Liver (tissue), 9 donors: ENCODE measurements around the gene ANKRD33B. TPM values are rescaled to one million over a fixed set of nuclear protein-coding genes. Genes with fewer than 3 reads are reported as not detected.

ENCODE experiments used
- DNase-seq: peaks from one replicate; pipeline ENCODE4 v3.0.0-alpha.2; 2017; ENCODE audit warnings: low spot score
- H3K27ac ChIP-seq, 2 donors: one replicate each; pipeline ENCODE4 v1.7.0; 2013; ENCODE audit warnings: inconsistent platforms in 2 of 2, low read length in 2 of 2, control low read depth in 1 of 2, low read depth in 1 of 2, mild to moderate bottlenecking in 1 of 2
- H3K27me3 ChIP-seq, 4 donors: one replicate each; pipeline versions ENCODE4 v1.6.1 to v1.7.0; 2013; ENCODE audit warnings: low read length in 3 of 4, inconsistent platforms in 1 of 4, mild to moderate bottlenecking in 1 of 4, moderate library complexity in 1 of 4; ENCODE audit not compliant: control insufficient read depth in 4 of 4, insufficient read depth in 4 of 4
- H3K36me3 ChIP-seq, 4 donors: one replicate each; pipeline versions ENCODE4 v1.6.1 to v1.7.0; 2013; ENCODE audit warnings: low read length in 3 of 4, mild to moderate bottlenecking in 3 of 4, low read depth in 1 of 4, moderate library complexity in 1 of 4; ENCODE audit not compliant: control insufficient read depth in 4 of 4, insufficient read depth in 3 of 4
- H3K4me1 ChIP-seq, 4 donors: one replicate each; pipeline versions ENCODE4 v1.6.1 to v1.7.0; 2013; ENCODE audit warnings: low read length in 3 of 4, mild to moderate bottlenecking in 3 of 4, moderate library complexity in 1 of 4; ENCODE audit not compliant: control insufficient read depth in 4 of 4, insufficient read depth in 4 of 4
- H3K4me3 ChIP-seq, 3 donors: one replicate each; pipeline versions ENCODE4 v1.6.1 to v1.7.0; 2013; ENCODE audit warnings: low read length in 3 of 3, control low read depth in 1 of 3, low read depth in 1 of 3, mild to moderate bottlenecking in 1 of 3
- H3K9ac ChIP-seq, 2 donors: one replicate each; pipeline ENCODE4 v1.7.0; 2013; ENCODE audit warnings: low read length in 2 of 2, mild to moderate bottlenecking in 2 of 2, moderate library complexity in 2 of 2, control low read depth in 1 of 2, low read depth in 1 of 2
- H3K9me3 ChIP-seq, 4 donors: one replicate each; pipeline versions ENCODE4 v1.6.1 to v1.7.0; 2013; ENCODE audit warnings: low read length in 3 of 4; ENCODE audit not compliant: control insufficient read depth in 4 of 4
- EGR1 ChIP-seq, 2 donors: IDR thresholded peaks; 2 replicates each; pipeline ENCODE4 v1.6.1; 2016 to 2018; ENCODE audit warnings: antibody characterized with exemption in 2 of 2, low read depth in 2 of 2
- FOXA1 ChIP-seq: IDR thresholded peaks from 2 replicates; pipeline ENCODE4 v1.6.1; 2016; ENCODE audit warnings: antibody characterized with exemption
- FOXA2 ChIP-seq: IDR thresholded peaks from 2 replicates; pipeline ENCODE4 v1.6.1; 2016; ENCODE audit warnings: antibody characterized with exemption
- GABPA ChIP-seq, 2 donors: IDR thresholded peaks in 1 of 2; conservative IDR thresholded peaks in 1 of 2; 2 replicates each; pipeline ENCODE4 v1.6.1; 2016; ENCODE audit warnings: antibody characterized with exemption in 2 of 2, mild to moderate bottlenecking in 1 of 2, moderate library complexity in 1 of 2
- HNF4A ChIP-seq, 2 donors: conservative IDR thresholded peaks; 2 replicates each; pipeline ENCODE4 v1.6.1; 2016; ENCODE audit warnings: antibody characterized with exemption in 2 of 2, mild to moderate bottlenecking in 2 of 2
- HNF4G ChIP-seq: IDR thresholded peaks from 2 replicates; pipeline ENCODE4 v1.6.1; 2016; ENCODE audit warnings: antibody characterized with exemption
- NR2F2 ChIP-seq: IDR thresholded peaks from 2 replicates; pipeline ENCODE4 v1.6.1; 2016; ENCODE audit warnings: antibody characterized with exemption
- RAD21 ChIP-seq, 2 donors: IDR thresholded peaks; 2 replicates each; pipeline ENCODE4 v1.6.1; 2016; ENCODE audit warnings: antibody characterized with exemption in 2 of 2, mild to moderate bottlenecking in 2 of 2
- SP1 ChIP-seq: IDR thresholded peaks from 2 replicates; pipeline ENCODE4 v1.6.1; 2018; ENCODE audit warnings: antibody characterized with exemption, mild to moderate bottlenecking
- TAF1 ChIP-seq: conservative IDR thresholded peaks from 2 replicates; pipeline ENCODE4 v1.6.1; 2016; ENCODE audit warnings: antibody characterized with exemption, mild to moderate bottlenecking
- YY1 ChIP-seq: IDR thresholded peaks from 2 replicates; pipeline ENCODE4 v1.6.1; 2016; ENCODE audit warnings: antibody characterized with exemption, mild to moderate bottlenecking
- WGBS: extraction: QIAGEN DNeasy Blood & Tissue Kit; methylation state at CpG from one replicate; pipeline ENCODE4 v1.1.7; 2013; 5-methylcytosine and 5-hydroxymethylcytosine counted together
- polyA plus RNA-seq, 2 donors: library from polyadenylated mRNA; stranded (reverse) in 1 of 2; unstranded in 1 of 2; fragments of 200-250 nt in 1 of 2; fragments of >200 nt in 1 of 2; fragmentation: Nextera tagmentation in 1 of 2; extraction: Ambion mirVana in 1 of 2; gene quantifications; one replicate each; pipeline versions ENCODE4 v1.2.1 to v1.2.3, GENCODE V29; 2013 to 2015
- total RNA-seq, 2 donors: library from RNA; depleted of rRNA; stranded (reverse); fragments of >200 nt; gene quantifications; one replicate each; pipeline ENCODE4 v1.2.3, GENCODE V29; 2014
- TF ChIP-seq, protein P1 (sequence below): IDR thresholded peaks from 2 replicates; pipeline ENCODE4 v1.6.1; 2016; ENCODE audit warnings: antibody characterized with exemption, mild to moderate bottlenecking
- TF ChIP-seq, protein P2 (sequence below): IDR thresholded peaks from 2 replicates; pipeline ENCODE4 v1.6.1; 2016; ENCODE audit warnings: antibody characterized with exemption
- TF ChIP-seq, protein P3 (sequence below): fragments of 150-350 bp; IDR thresholded peaks from 2 replicates; pipeline ENCODE4 v1.5.1; 2017; ENCODE audit warnings: improper control_type of control experiment, low read depth, low read length; ENCODE audit not compliant: missing input control
- TF ChIP-seq, protein P4 (sequence below): IDR thresholded peaks from 2 replicates; pipeline ENCODE4 v1.6.1; 2016; ENCODE audit warnings: antibody characterized with exemption
- TF ChIP-seq, protein P5 (sequence below): IDR thresholded peaks from 2 replicates; pipeline ENCODE4 v1.6.1; 2016; ENCODE audit warnings: antibody characterized with exemption
- donor health status: healthy.
- donor health status: healthy.
- donor health status: healthy.
- donor health status: healthy.
- donor health status: healthy.

The ANKRD33B gene
- total and polyA plus RNA-seq, 4 donors: 0.09 to 1.9 (median 0.25) TPM; not detected in 1

DNA sequence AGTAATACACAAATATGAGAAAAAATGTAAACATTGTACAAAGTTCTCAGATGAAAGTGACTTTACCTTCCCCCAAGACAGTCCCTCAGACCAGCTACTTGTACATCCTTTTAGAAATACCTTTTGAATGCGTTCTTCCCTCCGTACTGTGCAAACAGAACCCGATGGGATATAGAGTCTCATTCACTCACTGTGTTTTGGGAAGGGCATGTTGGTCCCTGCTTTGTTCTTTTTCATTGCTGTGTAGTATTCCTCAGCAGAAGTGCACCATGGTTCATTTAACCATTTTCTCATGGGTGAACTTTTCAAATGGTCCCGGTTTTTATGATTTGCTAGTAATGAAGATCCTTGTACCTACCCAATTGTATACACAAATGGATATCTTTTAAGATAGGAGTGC is 94.4 kb downstream of the ANKRD33B start:
- H3K9me3 ChIP-seq: no peaks in the 10 kb centered on the region
- WGBS: 80% methylated on average over 4 of the region's 4 CpGs
- H3K9ac ChIP-seq: no peak overlapping the region
- TF ChIP-seq YY1 (no peak), NR2F2 (no peak), HNF4G (no peak), FOXA1 (no peak), TAF1 (no peak)
- TF ChIP-seq, protein P1, sequence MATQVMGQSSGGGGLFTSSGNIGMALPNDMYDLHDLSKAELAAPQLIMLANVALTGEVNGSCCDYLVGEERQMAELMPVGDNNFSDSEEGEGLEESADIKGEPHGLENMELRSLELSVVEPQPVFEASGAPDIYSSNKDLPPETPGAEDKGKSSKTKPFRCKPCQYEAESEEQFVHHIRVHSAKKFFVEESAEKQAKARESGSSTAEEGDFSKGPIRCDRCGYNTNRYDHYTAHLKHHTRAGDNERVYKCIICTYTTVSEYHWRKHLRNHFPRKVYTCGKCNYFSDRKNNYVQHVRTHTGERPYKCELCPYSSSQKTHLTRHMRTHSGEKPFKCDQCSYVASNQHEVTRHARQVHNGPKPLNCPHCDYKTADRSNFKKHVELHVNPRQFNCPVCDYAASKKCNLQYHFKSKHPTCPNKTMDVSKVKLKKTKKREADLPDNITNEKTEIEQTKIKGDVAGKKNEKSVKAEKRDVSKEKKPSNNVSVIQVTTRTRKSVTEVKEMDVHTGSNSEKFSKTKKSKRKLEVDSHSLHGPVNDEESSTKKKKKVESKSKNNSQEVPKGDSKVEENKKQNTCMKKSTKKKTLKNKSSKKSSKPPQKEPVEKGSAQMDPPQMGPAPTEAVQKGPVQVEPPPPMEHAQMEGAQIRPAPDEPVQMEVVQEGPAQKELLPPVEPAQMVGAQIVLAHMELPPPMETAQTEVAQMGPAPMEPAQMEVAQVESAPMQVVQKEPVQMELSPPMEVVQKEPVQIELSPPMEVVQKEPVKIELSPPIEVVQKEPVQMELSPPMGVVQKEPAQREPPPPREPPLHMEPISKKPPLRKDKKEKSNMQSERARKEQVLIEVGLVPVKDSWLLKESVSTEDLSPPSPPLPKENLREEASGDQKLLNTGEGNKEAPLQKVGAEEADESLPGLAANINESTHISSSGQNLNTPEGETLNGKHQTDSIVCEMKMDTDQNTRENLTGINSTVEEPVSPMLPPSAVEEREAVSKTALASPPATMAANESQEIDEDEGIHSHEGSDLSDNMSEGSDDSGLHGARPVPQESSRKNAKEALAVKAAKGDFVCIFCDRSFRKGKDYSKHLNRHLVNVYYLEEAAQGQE: no peak
- H3K36me3 ChIP-seq: no peaks in the 10 kb centered on the region
- H3K27ac ChIP-seq: no peak overlapping the region
- H3K4me1 ChIP-seq: peaks cover 0 to under 1% (median under 1%) of the 10 kb centered on the region in 4 donors
- no peaks in the 10 kb centered on the region for H3K27me3 ChIP-seq
- H3K4me3 ChIP-seq: no peak overlapping the region
- no peak for DNase-seq

DNA sequence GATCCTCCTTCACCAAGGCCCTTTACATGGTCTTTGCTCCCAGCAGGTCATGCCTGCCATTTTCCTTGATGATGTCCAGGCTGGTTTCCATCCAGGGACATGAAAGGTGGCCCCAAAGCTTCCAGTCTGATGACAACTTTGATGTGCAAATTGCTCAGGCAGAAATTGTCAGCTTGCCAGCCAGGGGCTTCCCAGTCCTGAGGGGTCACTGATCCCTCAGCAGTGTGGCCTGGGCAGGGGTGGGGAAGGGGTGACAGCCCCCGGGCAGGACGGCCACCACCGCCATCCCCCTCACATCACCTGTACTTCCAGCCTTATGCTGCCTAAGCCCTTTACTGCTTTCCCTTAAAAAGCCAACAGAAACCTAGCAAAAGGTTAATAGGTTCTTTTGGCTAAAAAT is 96.3 kb downstream of the ANKRD33B start:
- no peak for DNase-seq
- Histone ChIP-seq H3K36me3 (no peaks in the 10 kb centered on the region), H3K4me3 (no peak overlapping the region), H3K9ac (no peak overlapping the region), H3K4me1 (peaks cover 5 to 13% (median 7%) of the 10 kb centered on the region in 4 donors), H3K9me3 (no peaks in the 10 kb centered on the region), H3K27me3 (no peaks in the 10 kb centered on the region), H3K27ac (no peak overlapping the region)
- WGBS: 87% methylated on average over 3 of the region's 3 CpGs
- TF ChIP-seq NR2F2: no peak
- no peak for TF ChIP-seq HNF4A (conservative IDR thresholded peaks at IDR 0.05)
- TF ChIP-seq YY1: no peak
- TF ChIP-seq, protein P2, sequence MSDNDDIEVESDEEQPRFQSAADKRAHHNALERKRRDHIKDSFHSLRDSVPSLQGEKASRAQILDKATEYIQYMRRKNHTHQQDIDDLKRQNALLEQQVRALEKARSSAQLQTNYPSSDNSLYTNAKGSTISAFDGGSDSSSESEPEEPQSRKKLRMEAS: no peak
- TF ChIP-seq EGR1 (IDR thresholded peaks at IDR 0.05; ENCODE audit: low read depth in 2 of 2): no peak
- TF ChIP-seq, protein P3, sequence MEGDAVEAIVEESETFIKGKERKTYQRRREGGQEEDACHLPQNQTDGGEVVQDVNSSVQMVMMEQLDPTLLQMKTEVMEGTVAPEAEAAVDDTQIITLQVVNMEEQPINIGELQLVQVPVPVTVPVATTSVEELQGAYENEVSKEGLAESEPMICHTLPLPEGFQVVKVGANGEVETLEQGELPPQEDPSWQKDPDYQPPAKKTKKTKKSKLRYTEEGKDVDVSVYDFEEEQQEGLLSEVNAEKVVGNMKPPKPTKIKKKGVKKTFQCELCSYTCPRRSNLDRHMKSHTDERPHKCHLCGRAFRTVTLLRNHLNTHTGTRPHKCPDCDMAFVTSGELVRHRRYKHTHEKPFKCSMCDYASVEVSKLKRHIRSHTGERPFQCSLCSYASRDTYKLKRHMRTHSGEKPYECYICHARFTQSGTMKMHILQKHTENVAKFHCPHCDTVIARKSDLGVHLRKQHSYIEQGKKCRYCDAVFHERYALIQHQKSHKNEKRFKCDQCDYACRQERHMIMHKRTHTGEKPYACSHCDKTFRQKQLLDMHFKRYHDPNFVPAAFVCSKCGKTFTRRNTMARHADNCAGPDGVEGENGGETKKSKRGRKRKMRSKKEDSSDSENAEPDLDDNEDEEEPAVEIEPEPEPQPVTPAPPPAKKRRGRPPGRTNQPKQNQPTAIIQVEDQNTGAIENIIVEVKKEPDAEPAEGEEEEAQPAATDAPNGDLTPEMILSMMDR: no peak
- TF ChIP-seq, protein P1: no peak
- TF ChIP-seq, protein P4, sequence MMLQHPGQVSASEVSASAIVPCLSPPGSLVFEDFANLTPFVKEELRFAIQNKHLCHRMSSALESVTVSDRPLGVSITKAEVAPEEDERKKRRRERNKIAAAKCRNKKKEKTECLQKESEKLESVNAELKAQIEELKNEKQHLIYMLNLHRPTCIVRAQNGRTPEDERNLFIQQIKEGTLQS: no peak
- TF ChIP-seq HNF4G: no peak
- no peak for TF ChIP-seq RAD21 (IDR thresholded peaks at IDR 0.05)
- no peak for TF ChIP-seq SP1
- TF ChIP-seq FOXA2: no peak
- TF ChIP-seq GABPA (IDR thresholded peaks at IDR 0.05 in 1 of 2, conservative IDR thresholded peaks at IDR 0.05 in 1 of 2): no peak
- TF ChIP-seq TAF1: no peak
- TF ChIP-seq, protein P5, sequence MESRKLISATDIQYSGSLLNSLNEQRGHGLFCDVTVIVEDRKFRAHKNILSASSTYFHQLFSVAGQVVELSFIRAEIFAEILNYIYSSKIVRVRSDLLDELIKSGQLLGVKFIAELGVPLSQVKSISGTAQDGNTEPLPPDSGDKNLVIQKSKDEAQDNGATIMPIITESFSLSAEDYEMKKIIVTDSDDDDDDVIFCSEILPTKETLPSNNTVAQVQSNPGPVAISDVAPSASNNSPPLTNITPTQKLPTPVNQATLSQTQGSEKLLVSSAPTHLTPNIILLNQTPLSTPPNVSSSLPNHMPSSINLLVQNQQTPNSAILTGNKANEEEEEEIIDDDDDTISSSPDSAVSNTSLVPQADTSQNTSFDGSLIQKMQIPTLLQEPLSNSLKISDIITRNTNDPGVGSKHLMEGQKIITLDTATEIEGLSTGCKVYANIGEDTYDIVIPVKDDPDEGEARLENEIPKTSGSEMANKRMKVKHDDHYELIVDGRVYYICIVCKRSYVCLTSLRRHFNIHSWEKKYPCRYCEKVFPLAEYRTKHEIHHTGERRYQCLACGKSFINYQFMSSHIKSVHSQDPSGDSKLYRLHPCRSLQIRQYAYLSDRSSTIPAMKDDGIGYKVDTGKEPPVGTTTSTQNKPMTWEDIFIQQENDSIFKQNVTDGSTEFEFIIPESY: no peak
